H1 (cell line): ENCODE results near the gene GLUL. TPM values are rescaled to one million over a fixed set of nuclear protein-coding genes. Genes with fewer than 3 reads are reported as not detected.

Experiments used
- CTCF ChIA-PET: fragments of 300-600 bp; sonication (Branson Sonifier 250); formaldehyde crosslinking; loops from one replicate; lab custom pipeline; 2021; ENCODE audit not compliant: partially characterized antibody; lab: Charles Lee
- POLR2A ChIA-PET: fragments of 300-600 bp; sonication (Branson Sonifier 250); formaldehyde crosslinking; loops from one replicate; lab custom pipeline; 2021; ENCODE audit warnings: inconsistent platforms; ENCODE audit not compliant: partially characterized antibody; lab: Charles Lee
- DNase-seq, 2 experiments: peaks; one replicate each; pipeline versions ENCODE4 v3.0.0 to v3.0.0-alpha.2; 2010 to 2022; ENCODE audit warnings: low spot score in 2 of 2, low read depth in 1 of 2, mixed read lengths in 1 of 2
- FAIRE-seq: peaks from 2 replicates; lab custom pipeline; 2011; peaks lifted over from hg19 to GRCh38; lab: Jason Lieb, UNC
- H2AFZ ChIP-seq: 2 replicates; pipeline ENCODE4 v1.8.1; 2012; ENCODE audit warnings: low read length, inconsistent platforms
- H2AK5ac ChIP-seq: 2 replicates; pipeline ENCODE4 v1.6.1; 2013; ENCODE audit warnings: low read depth, low read length
- H2BK120ac ChIP-seq: replicated peaks from 2 replicates; pipeline ENCODE3; 2013; ENCODE audit warnings: low read depth, low read length, inconsistent platforms
- H2BK12ac ChIP-seq: 2 replicates; pipeline ENCODE4 v1.6.1; 2013; ENCODE audit warnings: low read depth, low read length
- H2BK15ac ChIP-seq: 2 replicates; pipeline ENCODE4 v1.6.1; 2013; ENCODE audit warnings: low read length
- H2BK20ac ChIP-seq: 2 replicates; pipeline ENCODE4 v1.6.1; 2013; ENCODE audit warnings: low read length
- H2BK5ac ChIP-seq: 2 replicates; pipeline ENCODE4 v1.6.1; 2013; ENCODE audit warnings: low read depth, low read length
- H3K14ac ChIP-seq: 2 replicates; pipeline ENCODE4 v1.6.1; 2013; ENCODE audit warnings: inconsistent platforms; ENCODE audit not compliant: insufficient read length
- H3K18ac ChIP-seq: 2 replicates; pipeline ENCODE4 v1.6.1; 2013; ENCODE audit warnings: low read length; ENCODE audit errors: extremely low read depth
- H3K23ac ChIP-seq: 2 replicates; pipeline ENCODE4 v1.6.1; 2013; ENCODE audit warnings: inconsistent platforms; ENCODE audit not compliant: insufficient read length
- H3K23me2 ChIP-seq: 2 replicates; pipeline ENCODE4 v1.6.1; 2013; ENCODE audit warnings: low read depth, low read length
- H3K27ac ChIP-seq: 2 replicates; pipeline ENCODE4 v1.6.1; 2011; ENCODE audit warnings: low read depth, low read length, inconsistent platforms
- H3K27me3 ChIP-seq, 4 experiments: replicated peaks in 1 of 4; 1 replicate in 1 of 4; 2 replicates in 3 of 4; pipeline versions ENCODE4 v1.6.1 to v1.8.1; 2011 to 2013; ENCODE audit warnings: low read length in 3 of 4, mild to moderate bottlenecking in 3 of 4, inconsistent platforms in 2 of 4, mixed read lengths in 2 of 4, moderate library complexity in 1 of 4; ENCODE audit not compliant: control insufficient read depth in 3 of 4, insufficient read depth in 3 of 4; ENCODE audit errors: extremely low read depth in 1 of 4
- H3K36me3 ChIP-seq, 4 experiments: 2 replicates each; pipeline versions ENCODE4 v1.6.1 to v1.8.1; 2011 to 2013; ENCODE audit warnings: mild to moderate bottlenecking in 4 of 4, low read length in 3 of 4, moderate library complexity in 2 of 4, control low read depth in 1 of 4, inconsistent platforms in 1 of 4; ENCODE audit not compliant: insufficient read depth in 4 of 4, control insufficient read depth in 2 of 4
- H3K4ac ChIP-seq: replicated peaks from 2 replicates; pipeline ENCODE3; 2013; ENCODE audit warnings: low read length, low read depth, mixed read lengths, inconsistent platforms; ENCODE audit not compliant: insufficient read length
- H3K4me1 ChIP-seq, 4 experiments: replicated peaks in 1 of 4; 1 replicate in 1 of 4; 2 replicates in 3 of 4; pipeline versions ENCODE4 v1.6.1 to v1.8.1; 2011 to 2013; ENCODE audit warnings: low read length in 3 of 4, inconsistent platforms in 2 of 4, mixed read lengths in 1 of 4; ENCODE audit not compliant: insufficient read depth in 4 of 4, control insufficient read depth in 3 of 4
- H3K4me2 ChIP-seq, 2 experiments: 2 replicates each; pipeline versions ENCODE4 v1.6.1 to v1.8.1; 2011 to 2013; ENCODE audit warnings: low read depth in 2 of 2, low read length in 2 of 2, control low read depth in 1 of 2, inconsistent platforms in 1 of 2, mild to moderate bottlenecking in 1 of 2; ENCODE audit not compliant: insufficient read depth in 1 of 2
- H3K4me3 ChIP-seq, 4 experiments: fragments of 200-600, 300-600 bp in 1 of 4; sonication (generic), shearing (Covaris generic), sonication (Bioruptor Twin) in 1 of 4; 2 replicates each; pipeline versions ENCODE4 v1.5.1 to v1.8.1; 2011 to 2016; ENCODE audit warnings: low read length in 4 of 4, low read depth in 3 of 4, control low read depth in 2 of 4, inconsistent platforms in 2 of 4, mild to moderate bottlenecking in 2 of 4, mixed read lengths in 1 of 4, moderate library complexity in 1 of 4; ENCODE audit not compliant: insufficient read depth in 2 of 4; ENCODE audit errors: extremely low read depth in 1 of 4
- H3K56ac ChIP-seq: replicated peaks from 2 replicates; pipeline ENCODE3; 2013; ENCODE audit warnings: low read depth, mild to moderate bottlenecking, mixed read lengths, low read length, inconsistent platforms; ENCODE audit not compliant: insufficient read length
- H3K79me1 ChIP-seq: 2 replicates; pipeline ENCODE4 v1.6.1; 2013; ENCODE audit warnings: low read depth, low read length, control low read depth
- H3K79me2 ChIP-seq, 2 experiments: 2 replicates each; pipeline versions ENCODE4 v1.6.1 to v1.8.1; 2012 to 2013; ENCODE audit warnings: low read length in 2 of 2, mild to moderate bottlenecking in 2 of 2, inconsistent platforms in 1 of 2; ENCODE audit not compliant: insufficient read depth in 2 of 2, control insufficient read depth in 1 of 2
- H3K9ac ChIP-seq, 4 experiments: replicated peaks in 1 of 4; 1 replicate in 1 of 4; 2 replicates in 3 of 4; pipeline versions ENCODE4 v1.6.1 to v1.8.1; 2011 to 2013; ENCODE audit warnings: low read depth in 3 of 4, low read length in 3 of 4, control low read depth in 2 of 4, mild to moderate bottlenecking in 2 of 4, moderate library complexity in 2 of 4, inconsistent platforms in 1 of 4; ENCODE audit errors: extremely low read depth in 1 of 4
- H3K9me3 ChIP-seq, 2 experiments: 2 replicates each; pipeline versions ENCODE4 v1.6.1 to v1.8.1; 2012 to 2013; ENCODE audit warnings: mild to moderate bottlenecking in 2 of 2, moderate library complexity in 2 of 2, control low read depth in 1 of 2, inconsistent platforms in 1 of 2, low read depth in 1 of 2, low read length in 1 of 2, mixed read lengths in 1 of 2; ENCODE audit not compliant: insufficient read depth in 2 of 2
- H4K20me1 ChIP-seq, 2 experiments: replicated peaks in 1 of 2; 2 replicates each; pipeline versions ENCODE3 to v1.8.1; 2011 to 2013; ENCODE audit warnings: inconsistent platforms in 2 of 2, low read length in 2 of 2, mild to moderate bottlenecking in 1 of 2; ENCODE audit not compliant: insufficient read depth in 2 of 2, control insufficient read depth in 1 of 2
- H4K5ac ChIP-seq: 2 replicates; pipeline ENCODE4 v1.6.1; 2013; ENCODE audit warnings: low read length, low read depth, mixed read lengths, inconsistent platforms; ENCODE audit not compliant: insufficient read length
- H4K8ac ChIP-seq: 2 replicates; pipeline ENCODE4 v1.8.0; 2013; ENCODE audit warnings: mild to moderate bottlenecking, moderate library complexity, low read length, inconsistent platforms; ENCODE audit not compliant: insufficient read depth; ENCODE audit errors: extremely low read depth
- H4K91ac ChIP-seq: replicated peaks from 2 replicates; pipeline ENCODE3; 2013; ENCODE audit warnings: low read length, mixed read lengths, inconsistent platforms; ENCODE audit not compliant: insufficient read length
- ASH2L ChIP-seq: fragments of 200-600, 300-600 bp; sonication (generic); IDR thresholded peaks from one replicate; pipeline ENCODE4 v1.7.1; 2017; ENCODE audit warnings: low read length
- CTCF ChIP-seq, 3 experiments: IDR thresholded peaks; 1 replicate in 2 of 3; 2 replicates in 1 of 3; pipeline versions ENCODE4 v1.5.1 to v1.6.1; 2011; ENCODE audit warnings: low read length in 3 of 3, mild to moderate bottlenecking in 3 of 3, inconsistent platforms in 2 of 3, low read depth in 1 of 3, moderate library complexity in 1 of 3; ENCODE audit not compliant: insufficient read depth in 1 of 3; ENCODE audit errors: control extremely low read depth in 1 of 3
- HDAC6 ChIP-seq: IDR thresholded peaks from one replicate; pipeline ENCODE4 v1.7.1; 2012; ENCODE audit warnings: low read depth, mild to moderate bottlenecking, inconsistent platforms, low read length, moderate library complexity
- MAX ChIP-seq: IDR thresholded peaks from 2 replicates; pipeline ENCODE4 v1.6.1; 2012; ENCODE audit warnings: inconsistent platforms
- SAP30 ChIP-seq: fragments of 300-600 bp; sonication (generic); IDR thresholded peaks from 2 replicates; pipeline ENCODE4 v1.7.1; 2012; ENCODE audit warnings: low read length, moderate library complexity, mild to moderate bottlenecking, inconsistent platforms; ENCODE audit not compliant: insufficient read depth, insufficient replicate concordance
- SP4 ChIP-seq: IDR thresholded peaks from 2 replicates; pipeline ENCODE4 v1.6.1; 2012; ENCODE audit warnings: low read length, inconsistent platforms
- SRF ChIP-seq: IDR thresholded peaks from 2 replicates; pipeline ENCODE4 v1.6.1; 2011; ENCODE audit warnings: mild to moderate bottlenecking, low read depth, low read length, moderate library complexity
- TBP ChIP-seq: IDR thresholded peaks from 2 replicates; pipeline ENCODE4 v1.6.1; 2011; ENCODE audit warnings: low read depth, low read length, improper control_type of control experiment
- WGBS, 2 experiments: shearing (Covaris generic) in 1 of 2; methylation state at CpG; one replicate each; pipeline versions ENCODE4 v1.1.6 to v1.1.7; 2013 to 2015; ENCODE audit warnings: low lambda C conversion rate in 2 of 2, mixed read lengths in 2 of 2, inconsistent platforms in 1 of 2, low coverage in 1 of 2, missing lambda C conversion rate in 1 of 2; ENCODE audit not compliant: insufficient replicate concordance in 2 of 2, insufficient coverage in 1 of 2, insufficient read length in 1 of 2; ENCODE audit errors: extremely low coverage in 1 of 2, missing lambda C conversion rate in 1 of 2; 5-methylcytosine and 5-hydroxymethylcytosine counted together
- polyA plus RNA-seq, 7 experiments: library from polyadenylated mRNA; depleted of rRNA in 3 of 7; stranded (reverse) in 5 of 7; unstranded in 2 of 7; fragments of >200 nt in 5 of 7; fragments of 200-250 nt in 2 of 7; gene quantifications; 1 replicate in 5 of 7; 2 replicates in 1 of 7; 4 replicates in 1 of 7; pipeline versions ENCODE4 v1.2.1 to v1.2.3, GENCODE V29; 2011 to 2013; ENCODE audit warnings: missing spikeins in 2 of 7, mixed read lengths in 2 of 7
- total RNA-seq: library from RNA; stranded (reverse); fragmentation: NEBNext Ultra II Directional; extraction: Animal tissue kit (Norgen Biotek cat#: 25700); gene quantifications from 2 replicates; pipeline ENCODE4 v1.2.1, GENCODE V29; 2021
- TF ChIP-seq, protein P1 (sequence below): IDR thresholded peaks from 2 replicates; pipeline ENCODE4 v1.6.1; 2011; ENCODE audit warnings: low read depth, mild to moderate bottlenecking, low read length; ENCODE audit not compliant: insufficient read depth

Gene GLUL
- total and polyA plus RNA-seq, 2 of the 8 experiments (the other 6 are each of a cell fraction or from before 2014, with no cell fraction given), result 261 to 453 TPM

DNA sequence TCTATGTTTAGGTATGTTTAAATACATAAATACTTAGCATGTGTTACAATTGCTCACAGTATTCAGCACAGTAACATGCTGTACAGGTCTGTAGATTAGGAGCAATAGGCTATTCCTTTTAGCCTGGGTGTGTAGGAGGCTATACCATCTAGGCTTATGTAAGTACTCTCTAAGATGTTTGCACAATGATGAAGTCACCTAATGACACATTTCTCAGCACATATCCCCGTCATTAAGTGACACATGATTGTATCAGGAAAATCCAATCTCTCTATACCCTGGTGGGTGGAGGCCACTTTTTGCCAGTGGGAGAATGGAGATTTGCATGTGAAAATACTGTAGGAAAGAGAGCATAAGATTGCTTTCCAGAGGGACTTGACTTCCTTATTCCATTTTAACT, 14.4 kb upstream of the GLUL start:
- H3K56ac ChIP-seq, result no peak overlapping the region
- H3K79me2 ChIP-seq, result no peaks in the 10 kb centered on the region
- DNase-seq (no peak), FAIRE-seq (no peak)
- H2BK12ac ChIP-seq, result no peak overlapping the region
- 88% methylated on average over 1 of the region's 1 CpG; no CpG with 5 or more reads in 1 of the 2 experiments for WGBS, 2 experiments
- H3K27me3 ChIP-seq, result no peaks in the 10 kb centered on the region
- H3K18ac ChIP-seq, result no peak overlapping the region
- no peak overlapping the region for H2AK5ac ChIP-seq
- CTCF ChIA-PET, result interaction anchor here (0.6 to 4.0 kb wide), 10 partner anchors 9 to 325 kb away, joined by 3 to 17 read pairs (median 4); no protein-coding TSS in a partner anchor
- H3K27ac ChIP-seq, result no peak overlapping the region
- no peak overlapping the region for H4K8ac ChIP-seq
- no peak overlapping the region for H3K4ac ChIP-seq
- H2AFZ ChIP-seq, result no peak overlapping the region
- H3K9me3 ChIP-seq, result no peaks in the 10 kb centered on the region
- POLR2A ChIA-PET, result interaction anchor here (1.2 kb wide), 1 partner anchor 12 kb away, joined by 4 read pairs; no protein-coding TSS in a partner anchor
- no peaks in the 10 kb centered on the region for H4K20me1 ChIP-seq
- no peaks in the 10 kb centered on the region for H3K36me3 ChIP-seq
- H3K4me1 ChIP-seq, result peaks cover 0 to 5% (median 0%) of the 10 kb centered on the region in 4 experiments; a peak in 1 of 7 replicates
- no peak overlapping the region for H4K5ac ChIP-seq
- no peak overlapping the region for H2BK20ac ChIP-seq
- no peak overlapping the region for H3K9ac ChIP-seq
- no peak overlapping the region for H3K23ac ChIP-seq
- no peak overlapping the region for H3K14ac ChIP-seq
- no peak overlapping the region for H2BK120ac ChIP-seq
- no peaks in the 10 kb centered on the region for H3K79me1 ChIP-seq
- no peak overlapping the region for H2BK5ac ChIP-seq
- H2BK15ac ChIP-seq, result no peak overlapping the region
- H3K4me3 ChIP-seq, result no peak overlapping the region
- no peak overlapping the region for H4K91ac ChIP-seq
- H3K4me2 ChIP-seq, result no peak overlapping the region
- no peaks in the 10 kb centered on the region for H3K23me2 ChIP-seq
- TF ChIP-seq HDAC6 (no peak), SRF (no peak), SAP30 (no peak), ASH2L (no peak), MAX (no peak), TBP (no peak), CTCF (IDR thresholded peaks at IDR 0.05; ENCODE audit: control extremely low read depth in 1 of 3, insufficient read depth in 1 of 3, low read depth in 1 of 3, low read length in 3 of 3) (no peak), SP4 (no peak)
- TF ChIP-seq, protein P1, sequence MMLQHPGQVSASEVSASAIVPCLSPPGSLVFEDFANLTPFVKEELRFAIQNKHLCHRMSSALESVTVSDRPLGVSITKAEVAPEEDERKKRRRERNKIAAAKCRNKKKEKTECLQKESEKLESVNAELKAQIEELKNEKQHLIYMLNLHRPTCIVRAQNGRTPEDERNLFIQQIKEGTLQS, result no peak
